Gastrocnemius medialis (tissue), 4 donors: ENCODE data around the gene SUSD4. TPM values are rescaled to one million over a fixed set of nuclear protein-coding genes. Genes with fewer than 3 reads are reported as not detected.

Experiments
- ATAC-seq, 2 donors: fragments of 150-250 bp; one replicate each; pipeline ENCODE4 v1.9.1; 2016
- DNase-seq, 2 donors: peaks; one replicate each; pipeline ENCODE4 v3.0.0-alpha.2; 2019
- H3K27ac ChIP-seq, 4 donors: fragments of 200-600 bp; sonication (generic); 1 replicate in 1 of 4; 2 replicates in 3 of 4; pipeline ENCODE4 v1.5.1; 2016 to 2018; ENCODE audit warnings: mild to moderate bottlenecking in 2 of 4, moderate library complexity in 1 of 4
- H3K27me3 ChIP-seq, 3 donors: fragments of 200-600 bp; sonication (generic) in 2 of 3; 1 replicate in 1 of 3; 2 replicates in 2 of 3; pipeline versions ENCODE4 v1.5.1 to v1.6.0; 2016 to 2019; ENCODE audit warnings: mild to moderate bottlenecking in 1 of 3, moderate library complexity in 1 of 3
- H3K36me3 ChIP-seq, 2 donors: fragments of 200-600 bp; sonication (generic) in 1 of 2; one replicate each; pipeline ENCODE4 v1.5.1; 2017 to 2018
- H3K4me1 ChIP-seq, 2 donors: fragments of 200-600 bp; sonication (generic) in 1 of 2; one replicate each; pipeline ENCODE4 v1.5.1; 2016 to 2017; ENCODE audit warnings: mild to moderate bottlenecking in 2 of 2
- H3K4me3 ChIP-seq, 4 donors: fragments of 200-600 bp; sonication (generic) in 3 of 4; 1 replicate in 1 of 4; 2 replicates in 3 of 4; pipeline ENCODE4 v1.5.1; 2016 to 2019; ENCODE audit warnings: mild to moderate bottlenecking in 2 of 4
- H3K9me3 ChIP-seq, 3 donors: fragments of 200-600 bp; sonication (generic) in 2 of 3; 1 replicate in 1 of 3; 2 replicates in 2 of 3; pipeline ENCODE4 v1.5.1; 2016 to 2019
- POLR2A ChIP-seq, 2 donors: fragments of 450-650 bp; IDR thresholded peaks; one replicate each; pipeline ENCODE4 v1.6.1; 2017; ENCODE audit warnings: antibody characterized with exemption in 2 of 2, mild to moderate bottlenecking in 2 of 2, moderate library complexity in 2 of 2
- in situ Hi-C, 4 donors: fragments of 200-750 bp; cut with MboI; loops; one replicate each; pipeline versions ENCODE4 v1.15.0 to v1.8.0; 2017; ENCODE audit warnings: low sequenced_read_pairs in 4 of 4
- intact Hi-C: fragments of 100-400 bp; cut with DNase I; formaldehyde crosslinking; loops from one replicate; pipeline ENCODE4 v1.15.1; 2023; ENCODE audit warnings: low total_unique reads
- total RNA-seq, 4 donors: library from RNA; depleted of rRNA; stranded (reverse); fragments of >200 nt; gene quantifications; one replicate each; pipeline versions ENCODE4 v1.1.0 to v1.2.3, GENCODE V29; 2016
- TF ChIP-seq, protein P1 (sequence below), 5 experiments: fragments of 450-650 bp in 3 of 5; fragments of 200-600 bp in 2 of 5; sonication (generic) in 2 of 5; IDR thresholded peaks in 4 of 5; conservative IDR thresholded peaks in 1 of 5; 1 replicate in 4 of 5; 2 replicates in 1 of 5; pipeline ENCODE4 v1.5.1; 2016 to 2019; ENCODE audit warnings: antibody characterized with exemption in 5 of 5, mild to moderate bottlenecking in 3 of 5, moderate library complexity in 3 of 5

The SUSD4 gene
- total RNA-seq, 4 donors from 2014 or later, result 1.2 to 4.0 (median 3.3) TPM; not detected in 1

DNA sequence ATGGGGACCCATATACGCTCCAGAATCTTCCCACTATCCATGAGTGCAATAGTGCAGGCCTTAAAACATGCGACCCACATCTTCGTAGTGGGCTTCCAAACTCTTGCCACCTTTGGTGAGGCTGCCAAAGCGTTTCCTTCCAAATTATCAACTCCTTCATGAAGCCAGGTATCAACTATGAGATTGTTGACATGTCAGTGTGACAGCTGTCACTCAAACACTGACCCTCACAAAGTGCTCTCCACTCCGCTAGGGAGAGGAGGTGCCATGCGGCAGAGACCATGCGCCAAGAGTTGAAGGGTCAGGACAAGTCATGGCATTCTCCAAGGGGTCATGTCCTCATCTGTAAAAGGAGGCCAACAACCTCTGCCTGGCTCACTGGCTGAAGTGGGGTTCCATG is 103.3 kb downstream of the SUSD4 start:
- no peak for DNase-seq
- ATAC-seq, result no peak
- Histone ChIP-seq H3K36me3 (no peaks in the 10 kb centered on the region), H3K4me1 (no peaks in the 10 kb centered on the region), H3K27ac (no peak overlapping the region), H3K9me3 (no peaks in the 10 kb centered on the region), H3K4me3 (no peak overlapping the region), H3K27me3 (no peaks in the 10 kb centered on the region)
- intact Hi-C loops (no loop called here), in situ Hi-C loops (no loop called here)
- no peak for TF ChIP-seq POLR2A (IDR thresholded peaks at IDR 0.05)
- TF ChIP-seq, protein P1, sequence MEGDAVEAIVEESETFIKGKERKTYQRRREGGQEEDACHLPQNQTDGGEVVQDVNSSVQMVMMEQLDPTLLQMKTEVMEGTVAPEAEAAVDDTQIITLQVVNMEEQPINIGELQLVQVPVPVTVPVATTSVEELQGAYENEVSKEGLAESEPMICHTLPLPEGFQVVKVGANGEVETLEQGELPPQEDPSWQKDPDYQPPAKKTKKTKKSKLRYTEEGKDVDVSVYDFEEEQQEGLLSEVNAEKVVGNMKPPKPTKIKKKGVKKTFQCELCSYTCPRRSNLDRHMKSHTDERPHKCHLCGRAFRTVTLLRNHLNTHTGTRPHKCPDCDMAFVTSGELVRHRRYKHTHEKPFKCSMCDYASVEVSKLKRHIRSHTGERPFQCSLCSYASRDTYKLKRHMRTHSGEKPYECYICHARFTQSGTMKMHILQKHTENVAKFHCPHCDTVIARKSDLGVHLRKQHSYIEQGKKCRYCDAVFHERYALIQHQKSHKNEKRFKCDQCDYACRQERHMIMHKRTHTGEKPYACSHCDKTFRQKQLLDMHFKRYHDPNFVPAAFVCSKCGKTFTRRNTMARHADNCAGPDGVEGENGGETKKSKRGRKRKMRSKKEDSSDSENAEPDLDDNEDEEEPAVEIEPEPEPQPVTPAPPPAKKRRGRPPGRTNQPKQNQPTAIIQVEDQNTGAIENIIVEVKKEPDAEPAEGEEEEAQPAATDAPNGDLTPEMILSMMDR (IDR thresholded peaks at IDR 0.05 in 4 of 5, conservative IDR thresholded peaks at IDR 0.05 in 1 of 5), result no peak

DNA sequence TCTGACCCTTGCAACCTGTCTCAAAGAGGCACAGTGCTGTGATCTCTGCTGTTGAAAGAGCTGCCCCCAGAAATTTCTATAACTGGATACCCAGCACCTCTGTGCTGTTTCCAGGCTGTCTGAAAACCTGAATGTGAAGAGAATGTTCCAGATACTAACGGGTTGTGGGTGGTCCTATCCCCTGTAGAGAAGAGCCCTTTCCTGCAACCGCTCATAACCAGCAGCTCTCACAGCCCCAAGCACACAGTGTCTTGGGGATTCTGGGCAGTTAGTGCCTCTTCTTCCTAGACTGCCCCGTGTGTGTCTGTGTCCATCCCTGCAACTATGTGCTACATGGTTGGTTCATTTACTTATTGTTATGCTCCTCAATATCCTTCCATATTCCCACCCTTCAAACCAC is 104.5 kb downstream of the SUSD4 start:
- no peak for ATAC-seq
- in situ Hi-C loops (no loop called here), intact Hi-C loops (no loop called here)
- Histone ChIP-seq H3K27ac (no peak overlapping the region), H3K4me1 (no peaks in the 10 kb centered on the region), H3K36me3 (no peaks in the 10 kb centered on the region), H3K4me3 (no peak overlapping the region), H3K9me3 (no peaks in the 10 kb centered on the region), H3K27me3 (no peaks in the 10 kb centered on the region)
- TF ChIP-seq, protein P1 (IDR thresholded peaks at IDR 0.05 in 4 of 5, conservative IDR thresholded peaks at IDR 0.05 in 1 of 5), result no peak
- no peak for TF ChIP-seq POLR2A (IDR thresholded peaks at IDR 0.05)
- no peak for DNase-seq

DNA sequence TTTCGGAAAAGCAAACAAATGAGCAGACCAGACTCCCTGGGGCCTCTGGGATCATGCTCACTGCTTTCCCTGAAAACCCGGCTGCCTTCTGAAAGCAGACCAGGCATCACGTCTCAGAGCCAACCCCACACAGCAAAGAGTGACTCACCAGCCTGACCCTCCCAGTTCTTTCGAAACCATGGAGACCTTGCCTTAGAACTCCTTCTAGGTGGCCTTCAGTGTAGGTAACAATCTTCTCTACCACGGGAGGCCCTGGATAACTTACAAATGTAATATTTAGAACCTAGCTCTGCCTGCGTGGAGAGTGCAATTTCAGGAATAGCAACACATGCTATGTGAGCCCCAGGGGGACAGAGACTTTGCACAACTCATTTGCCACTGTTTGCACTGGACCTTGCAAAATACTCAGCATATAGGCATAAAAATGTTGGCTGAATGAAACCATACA is 105.2 kb downstream of the SUSD4 start:
- Histone ChIP-seq H3K27ac (no peak overlapping the region), H3K9me3 (no peaks in the 10 kb centered on the region), H3K27me3 (no peaks in the 10 kb centered on the region), H3K36me3 (no peaks in the 10 kb centered on the region), H3K4me1 (no peaks in the 10 kb centered on the region), H3K4me3 (no peak overlapping the region)
- no peak for ATAC-seq
- in situ Hi-C loops, result no loop called here
- intact Hi-C loops, result no loop called here
- TF ChIP-seq, protein P1 (IDR thresholded peaks at IDR 0.05 in 4 of 5, conservative IDR thresholded peaks at IDR 0.05 in 1 of 5), result no peak
- no peak for TF ChIP-seq POLR2A (IDR thresholded peaks at IDR 0.05)
- no peak for DNase-seq

GRCh38 chr1:223257856-223258550 is 106.0 kb downstream of the SUSD4 start:
- H3K4me1 ChIP-seq, result no peaks in the 10 kb centered on the region
- ATAC-seq (no peak), DNase-seq (no peak)
- H3K27ac ChIP-seq, result no peak overlapping the region
- in situ Hi-C loops (no loop called here), intact Hi-C loops (no loop called here)
- no peak overlapping the region for H3K4me3 ChIP-seq
- TF ChIP-seq, protein P1 (IDR thresholded peaks at IDR 0.05 in 4 of 5, conservative IDR thresholded peaks at IDR 0.05 in 1 of 5), result no peak
- TF ChIP-seq POLR2A (IDR thresholded peaks at IDR 0.05), result no peak
- H3K9me3 ChIP-seq, result no peaks in the 10 kb centered on the region
- no peaks in the 10 kb centered on the region for H3K27me3 ChIP-seq
- no peaks in the 10 kb centered on the region for H3K36me3 ChIP-seq

DNA sequence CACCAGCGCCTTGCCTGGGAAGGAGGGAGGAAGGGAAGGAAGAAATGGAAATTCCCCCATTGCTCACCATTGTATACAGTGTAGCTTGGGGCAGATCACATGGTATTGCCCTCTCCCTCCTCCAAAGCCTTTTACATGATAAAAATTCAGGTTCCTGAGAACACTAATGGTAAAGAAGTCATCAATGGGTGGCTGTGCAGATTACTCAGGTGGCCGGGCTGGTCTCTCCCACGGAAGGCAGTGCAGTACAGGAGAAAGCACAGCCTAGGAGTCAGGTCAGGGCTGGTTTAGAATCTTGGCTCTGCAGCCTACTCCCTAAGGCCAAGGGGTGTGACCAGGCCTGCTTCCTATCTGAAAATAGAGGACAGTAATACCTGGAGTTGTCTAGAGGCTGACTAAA is 107.9 kb downstream of the SUSD4 start:
- DNase-seq, result no peak
- in situ Hi-C loops, result no loop called here
- H3K36me3 ChIP-seq, result no peaks in the 10 kb centered on the region
- TF ChIP-seq POLR2A (IDR thresholded peaks at IDR 0.05), result no peak
- TF ChIP-seq, protein P1 (IDR thresholded peaks at IDR 0.05 in 4 of 5, conservative IDR thresholded peaks at IDR 0.05 in 1 of 5), result no peak
- no peak overlapping the region for H3K4me3 ChIP-seq
- no peaks in the 10 kb centered on the region for H3K4me1 ChIP-seq
- H3K27ac ChIP-seq, result no peak overlapping the region
- H3K9me3 ChIP-seq, result no peaks in the 10 kb centered on the region
- no peak for ATAC-seq
- H3K27me3 ChIP-seq, result no peaks in the 10 kb centered on the region
- intact Hi-C loops, result no loop called here
